GM12865 (cell line): ENCODE data around the gene CPD.

Experiments
- DNase-seq: peaks from one replicate; pipeline ENCODE4 v3.0.0; 2010; ENCODE audit warnings: low read depth
- H3K4me3 ChIP-seq: 2 replicates; pipeline ENCODE4 v1.5.1; 2011; ENCODE audit warnings: mild to moderate bottlenecking, low read depth, low read length, control low read depth
- TF ChIP-seq, protein P1 (sequence below): IDR thresholded peaks from 2 replicates; pipeline ENCODE4 v1.5.1; 2011; ENCODE audit warnings: low read length, control low read depth, low read depth, inconsistent platforms; ENCODE audit not compliant: insufficient read depth; ENCODE audit errors: missing control alignments

CPD gene

DNA sequence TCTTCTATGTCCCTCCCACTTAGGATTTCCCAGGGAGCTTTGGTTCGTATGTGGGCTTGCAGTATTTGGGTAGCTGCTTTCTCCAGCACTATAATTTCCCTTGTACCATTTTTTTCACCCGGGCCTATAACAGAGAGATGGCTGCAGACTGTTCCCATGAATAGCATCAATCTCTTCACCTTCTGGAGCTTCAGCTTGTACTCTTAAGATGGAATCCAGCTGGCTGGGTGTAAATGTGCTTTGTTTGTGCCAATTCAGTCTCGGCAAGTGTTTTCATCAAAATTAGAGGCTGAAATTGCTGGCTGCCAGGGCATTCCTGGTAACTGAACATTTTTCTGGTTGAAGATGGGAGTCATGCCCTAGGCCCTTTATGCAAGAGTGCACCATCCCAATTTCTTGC, 12.2 kb upstream of the CPD start:
- H3K4me3 ChIP-seq, result no peak overlapping the region
- DNase-seq, result no peak
- TF ChIP-seq, protein P1, sequence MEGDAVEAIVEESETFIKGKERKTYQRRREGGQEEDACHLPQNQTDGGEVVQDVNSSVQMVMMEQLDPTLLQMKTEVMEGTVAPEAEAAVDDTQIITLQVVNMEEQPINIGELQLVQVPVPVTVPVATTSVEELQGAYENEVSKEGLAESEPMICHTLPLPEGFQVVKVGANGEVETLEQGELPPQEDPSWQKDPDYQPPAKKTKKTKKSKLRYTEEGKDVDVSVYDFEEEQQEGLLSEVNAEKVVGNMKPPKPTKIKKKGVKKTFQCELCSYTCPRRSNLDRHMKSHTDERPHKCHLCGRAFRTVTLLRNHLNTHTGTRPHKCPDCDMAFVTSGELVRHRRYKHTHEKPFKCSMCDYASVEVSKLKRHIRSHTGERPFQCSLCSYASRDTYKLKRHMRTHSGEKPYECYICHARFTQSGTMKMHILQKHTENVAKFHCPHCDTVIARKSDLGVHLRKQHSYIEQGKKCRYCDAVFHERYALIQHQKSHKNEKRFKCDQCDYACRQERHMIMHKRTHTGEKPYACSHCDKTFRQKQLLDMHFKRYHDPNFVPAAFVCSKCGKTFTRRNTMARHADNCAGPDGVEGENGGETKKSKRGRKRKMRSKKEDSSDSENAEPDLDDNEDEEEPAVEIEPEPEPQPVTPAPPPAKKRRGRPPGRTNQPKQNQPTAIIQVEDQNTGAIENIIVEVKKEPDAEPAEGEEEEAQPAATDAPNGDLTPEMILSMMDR, result no peak

DNA sequence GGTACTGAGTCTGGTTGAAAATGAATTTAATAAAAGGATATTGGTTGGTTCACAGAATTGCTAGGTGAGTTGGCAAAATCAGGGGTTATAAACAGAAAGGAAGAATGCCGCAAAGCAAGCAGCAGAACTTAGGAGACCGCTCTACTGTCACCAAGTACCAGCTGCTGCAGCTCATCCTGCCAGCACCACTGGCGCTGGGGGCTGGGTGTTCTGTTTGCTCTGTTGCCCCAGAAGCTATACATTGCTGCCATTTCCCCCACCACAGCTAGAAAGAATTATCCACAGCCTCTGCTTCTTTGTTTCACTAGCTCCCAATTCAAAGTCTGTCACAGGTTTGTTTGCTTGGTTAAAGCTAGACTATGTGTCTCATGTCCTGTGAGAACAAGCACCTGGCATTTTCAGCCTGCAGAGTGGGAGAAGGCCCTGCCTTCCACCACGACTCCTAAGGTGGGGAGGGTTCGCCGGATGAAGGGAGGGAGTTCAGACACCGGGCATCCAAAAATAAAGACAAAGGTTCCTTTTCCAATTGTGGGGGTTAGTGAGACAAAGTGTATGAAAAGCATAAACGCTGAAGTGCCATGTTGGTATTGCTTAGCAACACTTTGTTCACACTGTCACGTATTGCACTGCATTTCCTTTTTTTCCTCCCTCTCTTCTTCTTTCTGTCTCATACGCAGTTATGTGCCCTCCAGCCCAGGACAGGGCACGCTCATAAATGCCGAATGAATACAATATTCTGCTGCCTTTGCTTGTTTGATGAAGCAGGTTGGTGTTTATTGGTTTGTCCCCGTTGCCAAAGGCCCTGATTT, 9.6 kb upstream of the CPD start:
- no peak for DNase-seq
- H3K4me3 ChIP-seq, result no peak overlapping the region
- TF ChIP-seq, protein P1, result no peak

DNA sequence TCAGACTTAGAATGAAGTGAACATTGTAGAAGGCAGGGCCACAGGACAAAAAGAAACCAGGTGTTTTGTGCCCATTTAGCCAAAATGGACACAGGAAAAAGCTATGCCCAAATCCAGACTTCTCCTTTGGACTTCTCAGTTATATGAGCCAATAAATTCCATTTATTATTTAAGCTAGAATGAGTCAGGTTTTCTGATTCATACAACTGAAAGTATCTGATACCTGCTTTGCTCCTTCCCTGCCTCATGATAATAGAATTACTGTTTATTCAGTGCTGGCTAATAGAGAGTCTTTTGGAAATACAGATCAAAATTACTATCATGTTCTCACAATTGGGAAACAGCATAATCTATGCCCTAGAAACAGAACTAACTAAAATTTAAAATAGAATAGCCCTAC, 8.7 kb upstream of the CPD start:
- no peak for DNase-seq
- TF ChIP-seq, protein P1, result no peak
- no peak overlapping the region for H3K4me3 ChIP-seq

DNA sequence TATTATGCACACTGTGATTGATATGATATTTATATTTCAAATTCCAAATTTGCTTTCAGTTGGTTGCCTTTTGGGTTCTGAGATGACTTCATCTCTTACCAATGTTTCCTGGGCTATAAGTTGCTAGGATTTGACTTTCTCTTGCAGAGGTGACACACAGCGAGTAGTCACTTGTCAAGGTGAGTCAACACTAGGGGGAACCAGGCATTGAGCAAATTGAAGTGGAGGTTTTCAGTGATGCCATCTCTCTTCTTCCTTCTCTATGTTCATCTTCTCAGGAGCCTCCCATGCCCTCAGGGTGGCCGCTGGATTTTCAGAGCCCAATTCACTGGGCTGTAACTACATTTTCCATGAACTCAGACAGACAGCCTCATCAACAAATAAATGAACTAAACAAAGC, 6.0 kb upstream of the CPD start:
- DNase-seq, result no peak
- no peak overlapping the region for H3K4me3 ChIP-seq
- TF ChIP-seq, protein P1, result no peak

DNA sequence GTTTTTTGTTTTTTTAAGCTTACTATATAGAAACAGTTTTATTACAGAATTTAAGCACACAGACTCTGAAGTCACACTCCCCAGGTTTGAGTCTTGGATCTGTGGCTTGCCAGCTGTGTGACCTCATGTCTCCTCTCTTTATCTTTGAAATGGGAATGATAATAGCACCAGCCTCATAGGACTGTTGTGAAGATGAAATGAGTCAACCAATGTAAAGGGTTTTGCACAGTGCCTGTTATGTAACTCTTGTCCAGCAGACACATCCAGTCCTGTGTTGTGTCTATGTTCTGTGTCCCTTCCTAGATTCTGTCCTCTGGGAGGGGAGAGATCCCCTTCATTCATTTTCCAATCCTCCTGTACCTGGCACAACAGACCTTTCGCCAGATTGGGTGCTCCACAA, 3.1 kb upstream of the CPD start:
- DNase-seq, result no peak
- TF ChIP-seq, protein P1, result no peak
- H3K4me3 ChIP-seq, result no peak overlapping the region

DNA sequence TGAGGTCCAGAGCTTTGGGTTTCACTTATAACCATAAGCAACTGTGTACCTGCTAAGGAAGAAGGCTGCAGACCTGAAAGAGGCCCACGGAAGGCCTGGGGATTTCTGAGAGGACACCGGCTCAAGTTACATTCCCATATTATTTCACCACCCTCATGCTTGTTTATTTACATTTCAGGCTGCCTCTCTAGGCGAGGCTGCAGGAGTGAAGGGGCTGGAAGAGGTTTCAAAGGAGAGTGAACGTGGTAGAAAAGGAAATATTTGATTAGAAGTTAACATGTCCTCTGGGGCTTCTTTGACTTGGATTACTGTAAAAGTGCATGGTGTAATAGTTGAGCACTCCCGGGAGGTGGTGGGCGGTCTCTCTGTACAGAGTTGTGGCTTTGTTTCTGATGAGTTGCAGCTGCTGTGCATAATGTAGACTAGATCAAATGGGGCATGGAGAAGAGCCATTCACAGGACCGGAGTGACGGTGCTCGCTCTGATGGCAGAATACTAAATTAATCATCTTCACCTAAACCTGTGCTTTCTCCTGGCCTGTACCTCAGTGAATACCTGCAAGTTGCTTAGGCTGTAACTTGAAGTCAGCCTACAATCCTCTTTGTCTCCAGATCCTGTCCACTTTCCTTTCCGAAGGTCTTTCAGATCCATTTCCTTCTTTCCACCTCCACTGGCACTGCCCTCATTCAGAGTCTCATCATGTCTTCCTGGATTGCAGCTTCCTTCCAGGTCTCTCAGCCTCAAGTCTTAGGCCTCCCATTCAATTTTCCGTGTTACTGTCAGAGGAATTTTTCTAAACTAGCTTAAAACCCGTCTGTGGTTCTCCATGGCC, 1.9 kb upstream of the CPD start:
- TF ChIP-seq, protein P1, result no peak
- H3K4me3 ChIP-seq, result no peak overlapping the region; the same call in 1 of the 2 replicates
- peak; percentile 84 for DNase-seq
